IMR-90 (cell line): ENCODE results near the gene MTMR2. TPM values are rescaled to one million over a fixed set of nuclear protein-coding genes. Genes with fewer than 3 reads are reported as not detected.

Source experiments
- ATAC-seq: fragments of 200-7000 bp; cut with Tn5 transposase; 2 replicates; pipeline ENCODE4 v1.9.1; 2020; ENCODE audit warnings: low read depth, mild to moderate bottlenecking, moderate library complexity
- BruUV-seq: library from RNA; stranded (reverse); fragments of 400-500 nt; replicated peaks from 2 replicates; lab custom pipeline; 2021; lab: Mats Ljungman, UMichigan
- CTCF ChIA-PET: fragments of 300-600 bp; formaldehyde crosslinking; extraction: SDS; loops from one replicate; lab custom pipeline; 2021; ENCODE audit warnings: antibody characterized with exemption; lab: Yijun Ruan, JAX
- POLR2A ChIA-PET: fragments of 300-600 bp; sonication (Branson Sonifier 250); formaldehyde crosslinking; loops from one replicate; lab custom pipeline; 2022; ENCODE audit warnings: antibody characterized with exemption; ENCODE audit not compliant: unreplicated experiment; lab: Charles Lee
- DNase-seq: peaks from one replicate; pipeline ENCODE4 v3.0.0; 2013
- H2AFZ ChIP-seq: replicated peaks from 2 replicates; pipeline ENCODE3; 2013; ENCODE audit warnings: low read length, mild to moderate bottlenecking; ENCODE audit not compliant: poor library complexity
- H2AK5ac ChIP-seq: 2 replicates; pipeline ENCODE4 v1.6.1; 2013; ENCODE audit warnings: low read depth, low read length, inconsistent platforms
- H2AK9ac ChIP-seq: replicated peaks from 2 replicates; pipeline ENCODE3; 2013; ENCODE audit warnings: mild to moderate bottlenecking, low read depth, low read length, moderate library complexity; ENCODE audit not compliant: poor library complexity
- H2BK120ac ChIP-seq: 2 replicates; pipeline ENCODE4 v1.6.1; 2013; ENCODE audit warnings: low read depth, low read length, inconsistent platforms
- H2BK15ac ChIP-seq: 3 replicates; pipeline ENCODE4 v1.6.1; 2013; ENCODE audit warnings: low read depth, low read length, inconsistent platforms
- H2BK20ac ChIP-seq: 2 replicates; pipeline ENCODE4 v1.6.1; 2013; ENCODE audit warnings: low read depth, mild to moderate bottlenecking, inconsistent platforms, low read length, moderate library complexity
- H2BK5ac ChIP-seq: 2 replicates; pipeline ENCODE4 v1.6.1; 2013; ENCODE audit warnings: mild to moderate bottlenecking, low read depth, low read length, inconsistent platforms; ENCODE audit not compliant: poor library complexity, severe bottlenecking
- H3K14ac ChIP-seq: replicated peaks from 2 replicates; pipeline ENCODE4 v1.6.1; 2013; ENCODE audit warnings: low read depth, low read length, inconsistent platforms
- H3K18ac ChIP-seq: 2 replicates; pipeline ENCODE4 v1.6.1; 2013; ENCODE audit warnings: low read depth, low read length, control low read depth
- H3K23ac ChIP-seq: 2 replicates; pipeline ENCODE4 v1.6.1; 2013; ENCODE audit warnings: low read depth, low read length, inconsistent platforms
- H3K27ac ChIP-seq: 2 replicates; pipeline ENCODE4 v1.5.1; 2013; ENCODE audit warnings: mild to moderate bottlenecking, control low read depth, low read length; ENCODE audit not compliant: insufficient read depth
- H3K27me3 ChIP-seq: 2 replicates; pipeline ENCODE4 v1.6.1; 2013; ENCODE audit warnings: low read length; ENCODE audit not compliant: control insufficient read depth, insufficient read depth
- H3K36me3 ChIP-seq: 2 replicates; pipeline ENCODE4 v1.6.1; 2013; ENCODE audit warnings: low read length, mixed read lengths; ENCODE audit not compliant: control insufficient read depth, insufficient read depth
- H3K4ac ChIP-seq: 2 replicates; pipeline ENCODE4 v1.6.1; 2013; ENCODE audit warnings: low read depth, low read length, inconsistent platforms
- H3K4me1 ChIP-seq: 2 replicates; pipeline ENCODE4 v1.6.1; 2013; ENCODE audit warnings: low read length, mixed read lengths; ENCODE audit not compliant: control insufficient read depth, insufficient read depth
- H3K4me2 ChIP-seq: 2 replicates; pipeline ENCODE4 v1.6.1; 2013; ENCODE audit warnings: low read depth, mild to moderate bottlenecking, control low read depth, low read length, moderate library complexity
- H3K4me3 ChIP-seq: 2 replicates; pipeline ENCODE4 v1.5.1; 2013; ENCODE audit warnings: low read depth, mild to moderate bottlenecking, control low read depth, low read length, moderate library complexity; ENCODE audit not compliant: insufficient read depth
- H3K56ac ChIP-seq: 2 replicates; pipeline ENCODE4 v1.6.1; 2013; ENCODE audit warnings: low read length, inconsistent platforms; ENCODE audit not compliant: insufficient read depth; ENCODE audit errors: extremely low read depth
- H3K79me1 ChIP-seq, 2 experiments: 2 replicates each; pipeline ENCODE4 v1.6.1; 2013; ENCODE audit warnings: low read length in 2 of 2, inconsistent platforms in 1 of 2, low read depth in 1 of 2
- H3K9ac ChIP-seq: 2 replicates; pipeline ENCODE4 v1.6.1; 2013; ENCODE audit warnings: low read depth, low read length, control low read depth
- H3K9me1 ChIP-seq: 2 replicates; pipeline ENCODE4 v1.6.1; 2013; ENCODE audit warnings: low read length, inconsistent platforms; ENCODE audit not compliant: insufficient read depth
- H3K9me3 ChIP-seq: 2 replicates; pipeline ENCODE4 v1.6.1; 2013; ENCODE audit warnings: low read length; ENCODE audit not compliant: control insufficient read depth, insufficient read depth
- H4K20me1 ChIP-seq: 2 replicates; pipeline ENCODE4 v1.6.1; 2013; ENCODE audit warnings: low read length, inconsistent platforms; ENCODE audit not compliant: insufficient read depth
- H4K5ac ChIP-seq: 2 replicates; pipeline ENCODE4 v1.6.1; 2013; ENCODE audit warnings: mild to moderate bottlenecking, low read depth, low read length, control low read depth
- H4K8ac ChIP-seq, 2 experiments: 2 replicates each; pipeline ENCODE4 v1.6.1; 2013; ENCODE audit warnings: low read depth in 2 of 2, low read length in 2 of 2, control low read depth in 1 of 2, inconsistent platforms in 1 of 2
- H4K91ac ChIP-seq: 2 replicates; pipeline ENCODE4 v1.6.1; 2013; ENCODE audit warnings: low read depth, low read length, inconsistent platforms; ENCODE audit not compliant: insufficient read depth
- BHLHE40 ChIP-seq: fragments of 150-350 bp; IDR thresholded peaks from 2 replicates; pipeline ENCODE4 v1.6.1; 2016; ENCODE audit warnings: mild to moderate bottlenecking, low read depth, low read length
- CEBPB ChIP-seq: IDR thresholded peaks from 2 replicates; pipeline ENCODE4 v1.6.1; 2012; ENCODE audit warnings: low read depth, low read length, improper control_type of control experiment
- CHD1 ChIP-seq: IDR thresholded peaks from 2 replicates; pipeline ENCODE4 v1.6.1; 2012; ENCODE audit warnings: low read depth, low read length, improper control_type of control experiment
- FOS ChIP-seq: fragments of 150-350 bp; IDR thresholded peaks from 2 replicates; pipeline ENCODE4 v1.6.1; 2016; ENCODE audit warnings: low read depth, low read length
- MAFK ChIP-seq: IDR thresholded peaks from 2 replicates; pipeline ENCODE4 v1.6.1; 2012; ENCODE audit warnings: low read depth, low read length, improper control_type of control experiment
- MAZ ChIP-seq: IDR thresholded peaks from 2 replicates; pipeline ENCODE4 v1.6.1; 2012; ENCODE audit warnings: low read depth, mild to moderate bottlenecking, low read length, improper control_type of control experiment, moderate library complexity, borderline replicate concordance
- NFE2L2 ChIP-seq: fragments of 150-350 bp; IDR thresholded peaks from 2 replicates; pipeline ENCODE4 v1.6.1; 2016; ENCODE audit warnings: low read depth, mild to moderate bottlenecking, low read length
- POLR2A ChIP-seq: IDR thresholded peaks from 2 replicates; pipeline ENCODE4 v1.6.1; 2012; ENCODE audit warnings: mild to moderate bottlenecking, low read depth, low read length
- RAD21 ChIP-seq: IDR thresholded peaks from 2 replicates; pipeline ENCODE4 v1.6.1; 2012; ENCODE audit warnings: low read length, improper control_type of control experiment
- RCOR1 ChIP-seq: IDR thresholded peaks from 2 replicates; pipeline ENCODE4 v1.6.1; 2012; ENCODE audit warnings: mild to moderate bottlenecking, low read length, improper control_type of control experiment; ENCODE audit not compliant: insufficient replicate concordance
- RFX5 ChIP-seq: IDR thresholded peaks from 2 replicates; pipeline ENCODE4 v1.8.0; 2012; ENCODE audit warnings: low read depth, mild to moderate bottlenecking, low read length, moderate library complexity
- SMC3 ChIP-seq: fragments of 150-350 bp; IDR thresholded peaks from 2 replicates; pipeline ENCODE4 v1.6.1; 2016; ENCODE audit warnings: low read depth, mild to moderate bottlenecking, antibody characterized with exemption, low read length, moderate library complexity
- WGBS, 2 experiments: methylation state at CpG; one replicate each; pipeline versions ENCODE4 v1.1.5 to v1.1.7; 2013; ENCODE audit warnings: missing lambda C conversion rate in 2 of 2; ENCODE audit not compliant: insufficient read length in 1 of 2; ENCODE audit errors: extremely low coverage in 2 of 2; 5-methylcytosine and 5-hydroxymethylcytosine counted together
- dilution Hi-C: fragments of 300-500 bp; cut with HindIII; formaldehyde crosslinking; loops from one replicate; pipeline ENCODE4 v1.14.3; 2018; ENCODE audit warnings: low sequenced_read_pairs; ENCODE audit not compliant: unreplicated experiment
- in situ Hi-C: fragments of 300-500 bp; cut with MboI; formaldehyde crosslinking; loops from 3 replicates; pipeline ENCODE4 v1.14.3; 2019; ENCODE audit warnings: low sequenced_read_pairs, inconsistent platforms, mixed read lengths
- intact Hi-C: fragments of 100-400 bp; cut with micrococcal nuclease; formaldehyde crosslinking; loops from 2 replicates; pipeline ENCODE4 v1.10.0; 2022
- polyA plus RNA-seq, 3 experiments: library from polyadenylated mRNA; depleted of rRNA; stranded (reverse); fragments of >200 nt; gene quantifications; 2 replicates each; pipeline ENCODE4 v1.2.3, GENCODE V29; 2012; ENCODE audit warnings: low replicate concordance in 1 of 3
- total RNA-seq: library from RNA; depleted of rRNA; stranded (reverse); fragments of >200 nt; gene quantifications from 2 replicates; pipeline ENCODE4 v1.2.3, GENCODE V29; 2012
- TF ChIP-seq, protein P1 (sequence below): fragments of 150-350 bp; IDR thresholded peaks from 2 replicates; pipeline ENCODE4 v1.6.1; 2016; ENCODE audit warnings: low read depth, mild to moderate bottlenecking, low read length, moderate library complexity, borderline replicate concordance
- TF ChIP-seq, protein P2 (sequence below): fragments of 150-350 bp; IDR thresholded peaks from 2 replicates; pipeline ENCODE4 v1.6.1; 2017; ENCODE audit warnings: mild to moderate bottlenecking, antibody characterized with exemption, low read length, low read depth
- TF ChIP-seq, protein P3 (sequence below): conservative IDR thresholded peaks from 2 replicates; pipeline ENCODE4 v1.5.1; 2012; ENCODE audit warnings: mild to moderate bottlenecking, low read depth, low read length, improper control_type of control experiment

MTMR2 gene
- total and polyA plus RNA-seq, 2 of the 4 experiments (the other 2 are of a cell fraction) = 16.6 to 30.6 TPM

DNA sequence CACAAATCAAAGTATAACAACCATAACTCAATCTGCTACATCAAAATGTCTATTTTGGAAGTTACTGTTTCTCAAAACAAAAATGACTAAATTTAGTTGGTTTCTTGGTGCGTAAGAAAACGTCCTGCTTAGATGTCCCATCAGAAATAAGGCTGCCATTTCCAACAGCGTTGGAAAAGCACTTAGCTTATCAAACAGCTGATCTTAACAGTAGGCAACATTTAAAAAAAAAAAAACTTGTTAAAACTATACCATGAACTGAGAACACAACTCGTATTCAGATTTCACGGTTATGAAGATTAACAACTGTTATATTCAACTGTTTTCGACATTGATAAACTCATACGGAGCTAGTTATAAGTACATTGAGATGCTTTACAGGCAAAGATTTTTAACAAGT is 131.2 kb downstream of the MTMR2 start:
- no peak overlapping the region for H2AK5ac ChIP-seq
- H2BK120ac ChIP-seq = no peak overlapping the region
- H3K27me3 ChIP-seq = no peaks in the 10 kb centered on the region
- H3K56ac ChIP-seq = no peak overlapping the region
- no peak overlapping the region for H2AFZ ChIP-seq
- no peak for DNase-seq
- ATAC-seq = no peak
- no peak overlapping the region for H4K5ac ChIP-seq
- no peaks in the 10 kb centered on the region for H3K36me3 ChIP-seq
- H2AK9ac ChIP-seq = no peak overlapping the region
- ChIA-PET POLR2A (no interaction called here), CTCF (no interaction called here)
- WGBS, 2 experiments = no CpG with 5 or more reads among the region's 7 CpGs
- no peak overlapping the region for H3K4ac ChIP-seq
- no peak overlapping the region for H4K91ac ChIP-seq
- no peak overlapping the region for H3K9ac ChIP-seq
- H4K20me1 ChIP-seq = peaks cover 3% of the 10 kb centered on the region; the same call in 1 of the 2 replicates
- H2BK20ac ChIP-seq = no peak overlapping the region
- H3K4me1 ChIP-seq = no peaks in the 10 kb centered on the region
- no peak overlapping the region for H3K4me3 ChIP-seq
- in situ Hi-C loops = no loop called here
- intact Hi-C loops = loop anchor here (5.0 kb wide), 1 partner anchor 370 kb away; no protein-coding TSS in a partner anchor
- H3K14ac ChIP-seq = no peak overlapping the region
- H3K79me1 ChIP-seq = peaks cover 15 to 65% of the 10 kb centered on the region in 2 experiments
- TF ChIP-seq RCOR1 = no peak
- no peak for TF ChIP-seq SMC3
- TF ChIP-seq, protein P1, sequence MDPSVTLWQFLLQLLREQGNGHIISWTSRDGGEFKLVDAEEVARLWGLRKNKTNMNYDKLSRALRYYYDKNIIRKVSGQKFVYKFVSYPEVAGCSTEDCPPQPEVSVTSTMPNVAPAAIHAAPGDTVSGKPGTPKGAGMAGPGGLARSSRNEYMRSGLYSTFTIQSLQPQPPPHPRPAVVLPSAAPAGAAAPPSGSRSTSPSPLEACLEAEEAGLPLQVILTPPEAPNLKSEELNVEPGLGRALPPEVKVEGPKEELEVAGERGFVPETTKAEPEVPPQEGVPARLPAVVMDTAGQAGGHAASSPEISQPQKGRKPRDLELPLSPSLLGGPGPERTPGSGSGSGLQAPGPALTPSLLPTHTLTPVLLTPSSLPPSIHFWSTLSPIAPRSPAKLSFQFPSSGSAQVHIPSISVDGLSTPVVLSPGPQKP = no peak
- TF ChIP-seq, protein P2, sequence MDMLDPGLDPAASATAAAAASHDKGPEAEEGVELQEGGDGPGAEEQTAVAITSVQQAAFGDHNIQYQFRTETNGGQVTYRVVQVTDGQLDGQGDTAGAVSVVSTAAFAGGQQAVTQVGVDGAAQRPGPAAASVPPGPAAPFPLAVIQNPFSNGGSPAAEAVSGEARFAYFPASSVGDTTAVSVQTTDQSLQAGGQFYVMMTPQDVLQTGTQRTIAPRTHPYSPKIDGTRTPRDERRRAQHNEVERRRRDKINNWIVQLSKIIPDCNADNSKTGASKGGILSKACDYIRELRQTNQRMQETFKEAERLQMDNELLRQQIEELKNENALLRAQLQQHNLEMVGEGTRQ = no peak
- TF ChIP-seq MAFK = no peak
- TF ChIP-seq BHLHE40 = no peak
- TF ChIP-seq, protein P3, sequence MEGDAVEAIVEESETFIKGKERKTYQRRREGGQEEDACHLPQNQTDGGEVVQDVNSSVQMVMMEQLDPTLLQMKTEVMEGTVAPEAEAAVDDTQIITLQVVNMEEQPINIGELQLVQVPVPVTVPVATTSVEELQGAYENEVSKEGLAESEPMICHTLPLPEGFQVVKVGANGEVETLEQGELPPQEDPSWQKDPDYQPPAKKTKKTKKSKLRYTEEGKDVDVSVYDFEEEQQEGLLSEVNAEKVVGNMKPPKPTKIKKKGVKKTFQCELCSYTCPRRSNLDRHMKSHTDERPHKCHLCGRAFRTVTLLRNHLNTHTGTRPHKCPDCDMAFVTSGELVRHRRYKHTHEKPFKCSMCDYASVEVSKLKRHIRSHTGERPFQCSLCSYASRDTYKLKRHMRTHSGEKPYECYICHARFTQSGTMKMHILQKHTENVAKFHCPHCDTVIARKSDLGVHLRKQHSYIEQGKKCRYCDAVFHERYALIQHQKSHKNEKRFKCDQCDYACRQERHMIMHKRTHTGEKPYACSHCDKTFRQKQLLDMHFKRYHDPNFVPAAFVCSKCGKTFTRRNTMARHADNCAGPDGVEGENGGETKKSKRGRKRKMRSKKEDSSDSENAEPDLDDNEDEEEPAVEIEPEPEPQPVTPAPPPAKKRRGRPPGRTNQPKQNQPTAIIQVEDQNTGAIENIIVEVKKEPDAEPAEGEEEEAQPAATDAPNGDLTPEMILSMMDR = no peak
- TF ChIP-seq RFX5 = no peak
- TF ChIP-seq RAD21 = no peak
- TF ChIP-seq FOS = no peak
- TF ChIP-seq MAZ = no peak
- TF ChIP-seq CHD1 = no peak
- TF ChIP-seq POLR2A = no peak
- no peak for TF ChIP-seq CEBPB
- no peak for TF ChIP-seq NFE2L2
- H3K23ac ChIP-seq = peak overlapping the region; percentile 31; the same call in 1 of the 2 replicates
- dilution Hi-C loops = no loop called here
- no peak overlapping the region for H2BK5ac ChIP-seq
- H3K9me3 ChIP-seq = no peaks in the 10 kb centered on the region
- no TSS peak for BruUV-seq
- H3K4me2 ChIP-seq = no peak overlapping the region
- H4K8ac ChIP-seq = no peak overlapping the region
- H3K18ac ChIP-seq = no peak overlapping the region
- no peak overlapping the region for H3K27ac ChIP-seq
- no peak overlapping the region for H2BK15ac ChIP-seq
- H3K9me1 ChIP-seq = 0 out of 2 replicates have a peak, but pooled peaks cover 2% of the 10 kb centered on the region
